SU-DHL-6 (cell line): ENCODE data around the gene ZNRF1.

Source experiments
- EZH2phosphoT487 ChIP-seq: fragments of 200-600 bp; sonication (generic), shearing (Covaris generic); conservative IDR thresholded peaks from 2 replicates; pipeline ENCODE4 v1.6.1; 2018; ENCODE audit warnings: mild to moderate bottlenecking, antibody characterized with exemption, low read length, moderate library complexity, mixed read lengths
- TF ChIP-seq, protein P1 (sequence below): fragments of 200-600 bp; sonication (generic); IDR thresholded peaks from one replicate; pipeline ENCODE4 v1.5.1; 2017; ENCODE audit warnings: antibody characterized with exemption, mild to moderate bottlenecking, low read length, moderate library complexity; ENCODE audit not compliant: insufficient read depth, poor library complexity, severe bottlenecking

DNA sequence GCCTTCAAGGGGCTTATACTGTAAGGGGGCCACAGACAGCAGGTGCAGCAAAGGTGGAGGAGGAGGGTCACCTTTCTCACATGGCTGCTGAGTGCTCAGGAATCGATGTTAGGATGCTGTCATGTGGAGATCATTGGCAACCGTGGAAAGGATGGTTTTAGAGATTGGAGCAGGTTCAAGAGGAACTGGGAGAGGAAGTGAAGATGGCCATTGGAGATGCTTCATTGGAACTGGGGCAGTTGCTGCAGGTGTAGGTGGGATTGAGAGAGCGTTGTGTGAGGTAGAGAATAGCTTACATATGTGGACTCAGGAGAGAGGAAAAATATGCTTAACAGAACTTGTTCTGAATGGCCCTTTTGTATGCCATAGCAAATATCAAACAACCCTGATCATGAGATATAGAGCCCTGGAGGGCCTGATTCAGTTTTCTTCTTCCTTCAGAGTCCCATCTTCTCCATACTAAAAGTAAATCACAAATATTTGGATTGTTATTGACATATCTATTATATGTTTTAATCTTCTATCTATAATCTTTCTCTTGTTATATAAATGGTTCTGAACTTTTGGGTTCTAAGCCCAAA lies 77.0 kb downstream of the ZNRF1 start:
- TF ChIP-seq, protein P1, sequence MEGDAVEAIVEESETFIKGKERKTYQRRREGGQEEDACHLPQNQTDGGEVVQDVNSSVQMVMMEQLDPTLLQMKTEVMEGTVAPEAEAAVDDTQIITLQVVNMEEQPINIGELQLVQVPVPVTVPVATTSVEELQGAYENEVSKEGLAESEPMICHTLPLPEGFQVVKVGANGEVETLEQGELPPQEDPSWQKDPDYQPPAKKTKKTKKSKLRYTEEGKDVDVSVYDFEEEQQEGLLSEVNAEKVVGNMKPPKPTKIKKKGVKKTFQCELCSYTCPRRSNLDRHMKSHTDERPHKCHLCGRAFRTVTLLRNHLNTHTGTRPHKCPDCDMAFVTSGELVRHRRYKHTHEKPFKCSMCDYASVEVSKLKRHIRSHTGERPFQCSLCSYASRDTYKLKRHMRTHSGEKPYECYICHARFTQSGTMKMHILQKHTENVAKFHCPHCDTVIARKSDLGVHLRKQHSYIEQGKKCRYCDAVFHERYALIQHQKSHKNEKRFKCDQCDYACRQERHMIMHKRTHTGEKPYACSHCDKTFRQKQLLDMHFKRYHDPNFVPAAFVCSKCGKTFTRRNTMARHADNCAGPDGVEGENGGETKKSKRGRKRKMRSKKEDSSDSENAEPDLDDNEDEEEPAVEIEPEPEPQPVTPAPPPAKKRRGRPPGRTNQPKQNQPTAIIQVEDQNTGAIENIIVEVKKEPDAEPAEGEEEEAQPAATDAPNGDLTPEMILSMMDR: no peak
- TF ChIP-seq EZH2phosphoT487: no peak
